Epithelial cell of prostate (primary cell): ENCODE data around the gene UNCX.
"Not testable (repeated sequence)": the region's sequence is repeated elsewhere in the genome, so short reads cannot be mapped to it uniquely, and the experiment has no call there.

ENCODE experiments used
- DNase-seq: peaks from one replicate; pipeline ENCODE4 v3.0.0-alpha.2; 2011; ENCODE audit warnings: low read depth, low spot score
- H3K27ac ChIP-seq: fragments of 450-650 bp; 2 replicates; pipeline ENCODE4 v1.5.1; 2017; ENCODE audit warnings: mild to moderate bottlenecking

The UNCX gene

DNA sequence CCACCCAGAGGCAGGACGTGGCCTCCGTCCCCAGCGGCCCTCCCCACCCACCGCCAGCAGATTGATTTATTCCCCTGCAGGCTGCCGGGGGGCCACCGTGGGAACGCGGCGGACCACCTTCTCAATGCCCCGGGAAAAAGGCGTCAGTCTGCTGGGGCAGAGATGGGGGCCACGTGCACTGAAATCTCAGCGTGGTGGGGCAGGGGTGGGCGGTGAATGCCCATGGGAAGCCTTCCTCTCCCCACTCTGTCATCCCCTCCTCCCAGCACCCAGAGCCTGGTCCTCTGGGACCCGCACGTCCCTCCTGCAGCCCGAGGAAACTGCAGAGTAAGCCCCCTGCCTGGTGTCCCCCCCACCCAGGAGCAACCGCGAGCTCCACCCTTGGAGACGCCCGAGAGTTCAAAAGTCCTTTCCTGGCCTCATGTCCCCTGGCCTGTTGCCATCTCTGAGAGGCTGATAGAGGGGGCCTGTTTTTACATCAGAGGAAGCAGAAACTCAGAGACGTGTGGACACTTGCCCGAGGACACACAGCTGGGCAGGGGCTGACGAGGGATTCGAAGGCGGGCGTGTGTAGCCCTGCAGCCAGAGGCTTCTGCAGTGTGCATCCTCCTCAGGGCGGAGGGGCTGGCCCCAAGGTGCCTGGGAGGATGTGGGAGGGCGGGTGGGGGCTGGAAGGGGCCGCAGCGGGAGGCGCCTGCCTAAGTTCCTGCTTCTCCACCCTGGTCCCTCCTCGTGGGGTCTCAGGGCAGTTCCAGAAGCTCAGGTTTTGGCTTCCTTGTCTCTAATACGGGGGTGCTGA, 21.8 kb downstream of the UNCX start:
- DNase-seq: no peak
- H3K27ac ChIP-seq: no peak overlapping the region

DNA sequence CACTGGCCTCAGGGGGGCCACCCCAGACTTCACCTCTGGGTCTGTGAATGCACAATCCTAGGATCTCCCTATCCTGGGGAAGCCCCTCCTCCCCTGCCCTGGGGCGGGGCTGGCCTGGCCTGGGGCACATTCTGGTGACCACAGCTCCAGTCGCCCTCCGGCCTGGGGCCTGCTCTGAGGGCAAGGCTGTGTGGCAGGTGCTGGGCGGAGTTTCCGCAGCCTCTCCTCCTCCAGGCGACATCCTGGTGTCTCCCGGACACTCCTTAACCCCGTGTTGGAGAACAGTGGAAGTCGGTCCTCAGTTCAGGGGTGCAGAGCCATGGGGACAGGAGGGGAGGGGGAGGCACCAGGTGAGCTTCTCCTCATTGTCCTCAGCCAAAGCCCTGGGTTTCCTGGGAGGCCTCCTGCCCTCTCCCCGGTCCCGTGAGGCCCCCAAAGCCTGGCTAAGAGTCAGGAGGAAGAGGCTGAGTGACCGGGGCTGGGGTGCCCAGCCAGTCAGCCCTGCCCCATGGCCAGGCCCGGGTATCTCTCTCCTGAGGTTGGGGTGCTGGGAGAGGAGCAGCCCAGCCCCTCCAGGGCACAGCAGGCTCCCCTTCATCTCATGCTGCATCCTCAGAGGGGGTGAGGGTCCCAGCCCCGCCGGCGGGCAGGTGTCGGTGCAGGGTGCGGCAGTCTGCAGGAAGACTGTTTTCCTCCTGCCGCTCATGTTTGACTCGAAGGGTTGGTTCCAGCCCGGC, 22.6 kb downstream of the UNCX start:
- no peak overlapping the region for H3K27ac ChIP-seq
- DNase-seq: no peak

DNA sequence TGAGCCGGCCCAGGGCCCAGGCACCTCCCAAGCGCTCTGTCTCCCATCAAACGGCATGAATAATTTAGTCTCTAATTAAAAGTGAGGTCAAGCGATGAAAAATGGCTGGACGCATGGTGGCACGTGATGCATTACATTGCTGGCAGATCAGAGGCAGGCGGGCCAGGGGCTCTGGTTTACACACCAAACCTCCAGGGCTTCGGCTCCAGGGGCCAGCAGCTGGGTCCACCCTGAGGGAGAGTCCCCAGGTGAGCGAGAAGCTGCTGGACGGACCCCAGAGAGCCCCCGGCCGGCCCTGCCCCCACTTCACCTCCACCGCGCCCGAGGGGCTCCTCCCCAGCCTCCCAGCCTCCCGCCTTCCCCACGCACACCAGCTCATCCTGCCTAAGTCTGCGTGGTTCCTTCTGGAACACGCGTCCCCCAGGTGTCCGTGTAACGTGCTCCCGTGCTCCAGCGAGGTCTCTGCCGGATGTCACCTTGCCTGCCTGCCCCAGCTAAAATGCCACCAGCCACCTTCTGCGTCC, 23.2 kb downstream of the UNCX start:
- H3K27ac ChIP-seq: no peak overlapping the region
- no peak for DNase-seq

DNA sequence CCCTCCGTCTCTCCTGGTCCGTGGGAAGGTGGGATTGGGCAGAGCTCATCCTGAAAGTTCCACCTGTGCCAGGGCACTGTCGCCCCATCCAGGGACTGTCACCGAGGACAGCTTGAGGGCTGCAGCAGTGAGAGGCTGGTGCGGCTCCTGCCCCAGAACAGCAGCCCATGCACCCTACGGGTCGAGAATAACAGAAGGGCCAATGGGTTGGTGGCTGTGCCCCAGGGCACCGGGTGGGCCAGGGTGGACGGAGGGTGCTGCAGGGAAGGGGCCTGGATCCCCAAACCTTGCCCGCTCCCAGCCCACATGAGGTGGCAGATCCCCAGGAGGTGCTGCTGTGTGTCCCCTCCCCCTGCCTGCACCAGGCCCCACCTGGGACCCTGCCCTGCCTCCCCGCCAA, 23.9 kb downstream of the UNCX start:
- H3K27ac ChIP-seq: no peak overlapping the region
- DNase-seq: no peak

DNA sequence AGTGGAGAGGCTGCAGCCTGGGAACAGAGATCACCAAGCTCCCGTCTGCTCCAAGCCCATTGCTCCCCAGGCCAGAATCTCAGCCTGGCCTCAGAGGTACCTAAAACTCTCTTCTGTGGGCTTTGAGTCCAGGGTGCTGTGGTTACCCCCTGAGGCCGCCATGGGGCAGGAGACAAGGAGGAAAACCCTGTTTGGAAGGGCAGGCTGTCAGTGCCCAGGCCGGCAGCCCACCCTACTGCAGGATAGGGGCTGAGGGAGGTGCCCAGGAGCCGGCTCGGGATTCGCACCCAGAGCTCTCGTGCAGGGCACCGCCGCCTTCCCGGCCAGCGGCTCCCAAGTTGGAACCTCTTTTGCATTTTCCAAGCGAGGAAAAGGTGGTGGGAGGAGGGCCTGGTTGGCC, 24.5 kb downstream of the UNCX start:
- DNase-seq: no peak
- H3K27ac ChIP-seq: no peak overlapping the region

DNA sequence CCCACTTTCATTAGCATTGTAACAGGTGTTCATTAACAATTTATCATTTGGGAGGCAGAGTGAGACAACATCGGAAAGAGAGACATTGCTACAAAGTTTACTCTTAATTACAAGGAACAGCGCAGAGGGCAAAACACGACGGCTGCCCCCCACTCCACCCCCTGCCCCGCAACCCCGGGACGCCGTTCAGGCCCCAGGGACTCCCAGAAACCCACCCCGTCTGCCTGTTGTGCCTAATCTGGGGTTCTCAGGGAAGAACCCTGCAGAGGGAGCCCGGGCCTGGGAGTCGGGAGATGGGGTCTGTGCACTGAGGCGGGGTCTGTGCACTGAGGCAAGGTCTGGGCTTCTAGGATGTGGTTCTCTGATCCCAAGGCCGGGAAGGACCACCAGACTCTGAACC, 25.2 kb downstream of the UNCX start:
- H3K27ac ChIP-seq: no peak overlapping the region
- no peak for DNase-seq

DNA sequence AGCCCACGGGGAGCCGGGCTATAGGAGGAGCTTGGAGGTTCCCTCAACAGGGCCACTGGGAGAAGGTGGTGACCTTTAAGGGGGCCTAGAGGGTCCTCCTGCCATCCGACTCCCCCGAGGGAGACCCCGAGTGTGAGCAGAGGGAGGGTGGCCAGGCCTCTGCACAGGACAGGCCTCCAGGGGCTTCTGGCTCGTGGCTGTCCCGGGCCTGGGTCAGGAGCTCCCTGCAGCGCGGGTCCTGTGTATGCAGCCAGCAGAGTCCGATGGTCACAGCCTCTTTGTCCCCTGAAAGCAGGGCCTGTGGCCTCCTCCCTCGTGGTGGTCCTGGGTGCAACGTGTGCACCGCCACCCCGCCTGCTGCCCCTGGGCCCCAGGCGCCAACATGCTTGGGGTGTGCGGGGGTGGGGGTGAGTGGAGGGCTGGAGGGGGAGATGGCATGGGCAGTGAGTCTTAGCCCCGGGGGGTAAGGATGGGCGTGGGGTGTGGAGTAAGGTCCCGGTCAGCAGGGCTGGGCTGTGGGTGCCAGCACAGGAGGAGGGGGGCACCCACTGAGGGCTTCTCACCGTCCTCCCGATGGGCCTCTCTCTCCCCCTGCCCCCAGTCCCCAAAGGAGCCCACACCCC, 27.1 kb downstream of the UNCX start:
- H3K27ac ChIP-seq: no peak overlapping the region
- DNase-seq: no peak

DNA sequence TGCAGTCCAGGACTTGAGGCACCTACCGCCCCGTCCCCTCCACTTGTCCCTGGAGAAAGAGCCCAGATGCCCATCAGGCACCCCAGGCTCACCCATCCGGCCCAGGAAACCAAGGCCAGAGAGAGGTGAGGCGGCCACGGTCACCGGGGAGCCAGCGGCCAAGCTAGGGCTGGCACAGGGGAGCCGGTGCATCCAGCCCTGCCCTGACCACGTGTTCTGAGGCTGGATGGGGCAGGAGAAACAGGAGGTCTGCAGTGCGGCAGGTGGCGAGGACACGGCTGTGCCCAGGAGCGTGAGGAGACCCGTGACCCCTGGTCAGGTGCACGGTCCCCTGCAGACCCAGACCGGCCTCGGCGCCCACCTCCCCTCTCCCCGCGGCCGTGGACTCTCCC, 27.6 kb downstream of the UNCX start:
- H3K27ac ChIP-seq: no peak overlapping the region
- no peak for DNase-seq

DNA sequence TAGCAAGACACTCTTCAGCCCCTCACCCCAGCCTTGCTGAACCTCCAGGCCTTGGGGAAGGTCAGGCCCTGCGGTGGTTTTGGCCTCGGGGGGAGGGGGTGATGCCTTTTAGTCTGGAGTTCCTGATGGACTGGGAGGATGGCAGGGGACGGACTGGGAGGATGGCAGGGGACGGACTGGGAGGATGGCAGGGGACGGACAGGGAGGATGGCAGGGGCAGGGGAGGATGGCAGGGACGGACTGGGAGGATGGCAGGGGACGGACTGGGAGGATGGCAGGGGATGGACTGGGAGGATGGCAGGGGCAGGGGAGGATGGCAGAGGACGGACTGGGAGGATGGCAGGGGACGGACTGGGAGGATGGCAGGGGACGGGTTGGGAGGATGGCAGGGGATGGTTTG, 28.4 kb downstream of the UNCX start:
- DNase-seq, H3K27ac ChIP-seq: not testable (repeated sequence)

DNA sequence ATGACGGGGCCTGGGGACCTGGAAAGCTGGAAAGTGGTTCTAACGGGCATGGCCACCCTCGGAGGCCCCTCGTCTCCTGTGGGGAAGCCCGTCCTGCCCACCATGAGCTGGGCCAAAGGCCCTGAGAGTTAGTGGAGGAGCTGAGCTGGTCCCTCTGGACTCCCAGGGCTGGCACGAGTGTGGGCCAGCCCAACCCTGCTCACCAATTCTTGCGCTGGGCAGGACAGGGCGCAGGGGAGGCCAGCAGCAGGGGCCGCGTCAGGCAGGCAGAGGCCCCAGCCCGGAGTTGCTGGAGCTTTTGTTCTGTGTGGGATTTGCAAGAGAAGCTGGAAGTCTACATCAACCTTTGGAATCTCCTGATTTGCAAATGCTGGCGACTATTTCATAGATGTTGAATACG, 29.8 kb downstream of the UNCX start:
- H3K27ac ChIP-seq: no peak overlapping the region
- DNase-seq: no peak

DNA sequence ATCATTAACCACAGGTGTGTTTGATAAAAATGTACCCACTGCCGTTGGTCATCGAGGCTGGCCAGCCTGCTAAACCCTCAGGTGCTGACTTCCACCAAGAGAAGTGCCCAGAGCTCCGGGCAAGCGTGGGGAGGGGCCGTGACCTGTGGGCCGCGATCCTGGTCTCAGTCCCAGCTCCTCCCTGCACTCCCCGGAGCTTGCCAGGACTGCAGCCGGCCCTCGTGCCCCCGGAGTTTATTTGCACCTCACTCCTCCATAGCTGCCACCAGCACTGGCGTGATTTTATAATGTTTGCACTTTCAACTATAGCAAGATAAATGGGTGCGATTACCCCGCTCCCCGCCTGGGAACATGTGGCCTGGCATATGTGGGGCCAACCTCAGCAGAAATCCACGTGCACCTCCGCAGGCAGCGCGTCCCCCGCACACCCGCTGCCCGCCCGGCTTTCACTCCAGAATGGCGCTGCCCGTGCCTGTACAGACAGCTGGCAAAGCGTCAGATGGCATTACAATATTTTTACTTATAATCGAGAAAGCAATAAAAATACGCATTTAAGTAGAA, 30.8 kb downstream of the UNCX start:
- H3K27ac ChIP-seq: no peak overlapping the region
- no peak for DNase-seq

DNA sequence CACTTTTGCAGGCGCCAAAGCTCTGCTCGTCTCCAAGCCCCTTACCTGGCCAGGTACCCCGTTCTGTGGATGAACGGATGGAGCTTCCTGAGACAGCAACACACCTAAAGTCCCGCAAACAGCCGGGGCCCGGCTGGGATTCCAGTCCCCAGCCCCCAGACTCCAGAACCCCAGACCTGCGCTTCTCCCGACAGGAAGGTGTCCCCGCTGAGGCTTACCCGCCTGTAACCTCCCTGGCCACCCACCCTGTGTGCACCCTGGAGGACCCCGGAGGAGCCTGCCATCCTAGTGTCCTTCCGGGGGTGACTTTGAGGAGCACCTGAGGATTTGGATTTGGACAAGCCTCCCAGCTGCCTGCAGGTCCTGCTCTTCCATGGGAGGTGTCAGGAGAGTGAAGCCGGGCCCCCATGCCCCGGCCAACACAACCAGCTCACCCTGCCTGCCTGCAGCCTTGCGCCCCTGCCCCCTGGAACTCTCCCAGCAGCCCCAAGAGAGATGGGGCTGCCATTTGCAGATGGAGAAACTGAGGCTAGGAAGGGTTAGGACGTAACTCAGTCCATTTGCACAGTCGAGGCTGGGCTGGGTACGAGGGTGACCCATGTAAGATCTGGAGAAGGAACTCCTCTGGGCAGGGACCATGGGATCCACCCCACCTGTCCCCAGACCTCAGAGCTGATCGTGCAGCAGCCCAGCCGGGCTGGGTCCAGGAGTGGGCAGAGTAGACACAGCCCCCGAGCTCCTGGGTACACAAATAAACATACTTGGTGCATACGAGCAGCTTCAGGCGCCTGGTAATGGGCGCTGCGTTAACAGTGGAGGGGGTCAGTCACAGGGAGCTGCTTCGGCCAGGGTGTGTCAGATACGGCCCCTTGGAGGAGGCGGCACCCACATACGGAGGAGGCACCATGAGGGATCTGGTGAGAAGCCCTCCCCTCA, 31.9 kb downstream of the UNCX start:
- DNase-seq: no peak
- no peak overlapping the region for H3K27ac ChIP-seq

DNA sequence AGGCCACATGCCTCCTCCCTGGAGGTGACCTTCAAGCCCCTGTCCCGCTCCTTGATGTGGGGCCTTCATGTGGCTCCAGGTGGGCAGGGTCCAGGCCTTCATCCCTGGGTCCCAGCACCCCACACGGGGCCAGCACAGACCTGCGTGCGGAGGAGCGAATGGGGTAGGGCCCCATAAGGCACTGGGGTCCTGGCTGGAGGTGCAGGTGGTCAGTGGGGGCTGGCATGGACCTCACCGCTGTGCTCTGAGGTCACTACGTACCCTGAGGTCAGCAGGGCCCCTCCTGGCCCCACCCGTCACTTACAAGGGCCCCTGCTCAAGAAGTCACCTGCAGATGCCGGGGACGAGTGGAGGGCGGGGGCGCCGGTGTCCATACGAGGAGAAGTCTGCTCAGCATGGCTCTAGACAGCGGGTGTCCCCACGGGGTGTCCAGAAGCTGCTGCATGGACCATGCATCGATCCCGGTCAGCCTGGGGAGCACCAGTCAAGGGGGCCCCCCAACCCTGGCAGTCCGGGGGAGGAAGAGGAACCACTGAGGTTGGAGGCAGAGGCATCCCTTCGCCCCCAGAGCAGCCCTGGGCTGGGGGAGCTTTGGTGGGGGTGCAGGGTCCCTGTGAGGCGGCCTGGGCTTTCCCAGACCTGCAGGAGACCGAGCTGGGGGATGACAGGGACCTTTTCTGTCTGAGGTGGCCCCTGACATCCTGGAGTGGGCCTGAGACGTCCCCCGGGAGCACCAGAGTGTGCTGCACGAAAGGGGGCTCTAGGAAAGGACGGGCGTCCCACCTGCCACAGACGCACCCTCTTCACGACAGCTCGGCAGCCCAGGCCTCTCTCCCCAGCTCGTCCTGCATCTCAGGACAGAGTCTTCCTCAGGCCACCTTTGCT, 34.6 kb downstream of the UNCX start:
- no peak for DNase-seq
- no peak overlapping the region for H3K27ac ChIP-seq

DNA sequence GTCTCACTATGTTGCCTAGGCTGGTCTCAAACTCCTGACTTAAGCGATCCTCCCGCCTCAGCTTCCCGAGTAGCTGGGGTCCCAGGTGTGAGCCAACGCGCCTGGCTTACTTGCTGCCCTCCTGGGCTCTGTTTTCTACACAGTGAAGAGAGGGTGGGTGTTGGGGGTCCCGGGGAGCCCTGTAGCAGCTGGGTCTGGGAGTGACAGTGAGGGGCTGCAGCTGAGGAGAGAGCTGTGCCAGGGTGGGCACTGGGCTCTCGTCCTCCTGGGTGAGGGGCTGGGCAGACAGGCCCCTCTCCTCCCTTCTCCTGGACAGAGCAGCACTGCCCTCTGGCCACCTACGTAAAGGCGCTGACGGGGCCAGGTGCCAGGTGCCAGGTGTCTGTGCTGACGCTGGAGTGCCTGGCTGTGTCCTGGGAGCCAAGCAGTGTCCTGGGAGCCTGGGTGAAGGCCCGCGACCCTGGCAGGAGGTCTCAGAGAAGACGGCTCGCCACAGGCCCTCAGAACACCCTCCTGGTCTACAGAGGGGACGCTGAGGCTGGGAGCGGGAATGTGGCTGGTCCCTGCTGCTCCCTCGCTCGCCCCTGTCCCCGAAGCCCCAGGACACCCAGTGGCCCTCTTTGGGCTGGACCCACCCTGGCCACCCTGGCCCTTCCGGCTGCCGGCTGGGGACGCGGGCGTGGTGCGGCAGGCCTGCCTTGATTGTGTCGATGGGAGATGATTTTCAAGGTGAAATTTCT, 35.6 kb downstream of the UNCX start:
- H3K27ac ChIP-seq: no peak overlapping the region
- no peak for DNase-seq

DNA sequence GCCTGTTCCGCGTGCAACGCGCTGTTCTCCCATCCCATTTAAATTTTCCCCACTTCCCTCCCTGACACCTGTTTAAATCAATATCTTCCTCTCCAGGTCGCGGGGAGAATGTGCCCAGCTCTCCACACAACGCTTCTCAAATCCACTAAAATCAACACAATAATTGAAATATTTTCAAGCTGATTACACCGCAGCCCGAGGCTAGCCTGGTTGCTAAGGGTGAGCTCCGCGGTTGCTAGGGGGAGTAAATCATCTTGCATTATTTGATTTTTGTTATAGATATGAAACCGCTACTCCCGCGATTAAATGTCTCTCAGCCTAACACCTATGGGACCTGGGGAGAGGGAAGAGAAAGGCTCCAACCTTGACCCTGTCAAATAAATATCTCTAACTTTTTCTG, 36.2 kb downstream of the UNCX start:
- DNase-seq: no peak
- no peak overlapping the region for H3K27ac ChIP-seq

DNA sequence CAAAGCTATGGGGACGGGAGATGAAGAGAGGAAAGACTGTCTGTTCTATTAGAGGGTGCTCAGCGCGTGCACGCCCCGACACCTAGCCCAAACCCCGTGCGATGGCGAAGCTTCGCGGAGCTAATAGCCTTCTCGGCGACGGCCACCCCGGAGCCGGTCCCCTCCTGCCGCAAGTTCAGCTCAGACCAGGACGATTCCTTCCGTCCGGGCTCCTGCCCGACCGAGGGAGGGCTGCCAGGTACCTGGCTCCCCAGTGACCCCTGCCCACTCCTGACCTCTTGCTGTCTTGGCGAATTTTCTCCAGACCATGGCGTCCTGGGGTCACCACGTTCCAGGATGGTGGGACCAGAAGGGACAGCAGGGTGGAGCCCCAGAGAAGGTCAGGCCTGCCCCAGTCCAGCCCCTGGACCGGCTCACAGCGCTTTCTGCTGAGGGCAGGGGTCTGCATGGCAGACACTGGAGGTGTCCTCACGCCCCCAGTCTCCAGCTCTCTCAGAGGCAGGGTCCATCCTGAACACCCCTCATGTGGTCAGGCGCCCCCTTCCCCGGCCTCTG, 36.7 kb downstream of the UNCX start:
- DNase-seq: no peak
- H3K27ac ChIP-seq: no peak overlapping the region

DNA sequence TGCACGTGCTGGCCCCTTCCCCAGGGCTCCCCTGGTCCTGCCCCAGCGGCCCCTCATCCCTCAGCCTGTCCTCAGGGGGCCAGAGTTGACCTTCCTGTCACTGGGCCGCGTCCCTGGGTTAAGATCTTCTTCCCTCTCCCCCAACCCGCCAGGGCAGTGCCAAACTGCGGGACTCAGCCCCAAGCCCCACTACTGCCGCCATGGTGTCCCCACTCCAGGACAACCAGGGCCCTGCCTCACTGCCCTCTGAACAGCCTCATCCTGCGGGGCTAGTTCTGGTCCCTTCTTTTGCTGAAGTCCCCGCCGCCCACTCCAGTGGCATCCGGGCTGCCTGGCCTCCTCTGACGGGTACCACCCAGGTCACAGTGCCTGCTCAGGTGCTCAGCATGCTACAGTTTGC, 37.5 kb downstream of the UNCX start:
- H3K27ac ChIP-seq: no peak overlapping the region
- no peak for DNase-seq

DNA sequence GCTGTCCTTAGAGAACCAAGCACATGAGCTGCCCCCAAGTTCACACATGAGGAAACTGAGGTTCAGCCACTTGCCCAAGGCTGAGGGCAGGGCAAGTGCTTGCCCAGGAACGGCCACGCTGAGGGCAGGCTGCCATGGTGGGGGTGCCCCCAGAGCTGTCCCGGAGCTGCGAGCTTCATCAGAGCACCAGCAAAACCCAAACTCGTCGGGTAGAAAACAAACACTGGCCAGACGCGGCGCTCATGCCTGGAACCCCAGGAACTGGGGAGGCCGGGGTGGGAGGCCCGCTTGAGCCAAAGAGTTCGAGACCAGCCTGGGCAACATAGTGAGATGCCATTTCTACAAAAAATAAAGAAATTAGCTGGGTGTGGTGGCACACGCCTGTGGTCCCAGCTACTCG, 38.4 kb downstream of the UNCX start:
- no peak overlapping the region for H3K27ac ChIP-seq
- DNase-seq: no peak
